Femur (tissue), 1 donor: ENCODE data around the gene SNRK.
A peak's percentile ranks its signal among the peaks of the same experiment; 100 is the strongest.

Experiments used
- DNase-seq: peaks from one replicate; pipeline ENCODE4 v3.0.0-alpha.2; 2017

Gene SNRK

GRCh38 chr3:43279082-43279481 is 7.3 kb upstream of the SNRK start:
- DNase-seq, result no peak

- DNase-seq, result no peak
Observed at GRCh38 chr3:43279532-43279931, 6.8 kb upstream of the SNRK start.

GRCh38 chr3:43281020-43281419 is 5.3 kb upstream of the SNRK start:
- no peak for DNase-seq

GRCh38 chr3:43284171-43284570 is 2.2 kb upstream of the SNRK start:
- DNase-seq, result no peak

- DNase-seq, result no peak
Observed at GRCh38 chr3:43285644-43286043, 696 bp upstream of the SNRK start.

GRCh38 chr3:43286841-43287499 is 630 bp downstream of the SNRK start:
- DNase-seq, result peak; percentile 30

- no peak for DNase-seq
Observed at GRCh38 chr3:43287500-43287873, 1.1 kb downstream of the SNRK start.

GRCh38 chr3:43288366-43288765 is 2.0 kb downstream of the SNRK start:
- no peak for DNase-seq

- no peak for DNase-seq
Observed at GRCh38 chr3:43288850-43289249, 2.5 kb downstream of the SNRK start.

- no peak for DNase-seq
Observed at GRCh38 chr3:43289401-43289800, 3.1 kb downstream of the SNRK start.

- no peak for DNase-seq
Observed at GRCh38 chr3:43289841-43290470, 3.6 kb downstream of the SNRK start.

GRCh38 chr3:43290956-43291355 is 4.6 kb downstream of the SNRK start:
- DNase-seq, result no peak

GRCh38 chr3:43291546-43291945 is 5.2 kb downstream of the SNRK start:
- DNase-seq, result no peak

- no peak for DNase-seq
Observed at GRCh38 chr3:43294975-43295374, 8.6 kb downstream of the SNRK start.

GRCh38 chr3:43296565-43296964 is 10.2 kb downstream of the SNRK start:
- DNase-seq, result peak; percentile 38

- DNase-seq, result no peak
Observed at GRCh38 chr3:43298292-43298691, 12.0 kb downstream of the SNRK start.

- DNase-seq, result no peak
Observed at GRCh38 chr3:43298761-43299160, 12.4 kb downstream of the SNRK start.

- DNase-seq, result no peak
Observed at GRCh38 chr3:43302116-43302880, 16.0 kb downstream of the SNRK start.

GRCh38 chr3:43304126-43304525 is 17.8 kb downstream of the SNRK start:
- no peak for DNase-seq

GRCh38 chr3:43307226-43307625 is 20.9 kb downstream of the SNRK start:
- no peak for DNase-seq

- no peak for DNase-seq
Observed at GRCh38 chr3:43307649-43308048, 21.3 kb downstream of the SNRK start.

GRCh38 chr3:43309372-43310305 is 23.3 kb downstream of the SNRK start:
- DNase-seq, result no peak
